Ectodermal cell (in vitro differentiated cells): ENCODE results near the gene RPS3A.

ENCODE experiments used
- H3K27ac ChIP-seq: 2 replicates; pipeline ENCODE4 v1.7.0; 2013; ENCODE audit warnings: mild to moderate bottlenecking, low read depth, low read length; ENCODE audit not compliant: insufficient read depth, poor library complexity, severe bottlenecking
- H3K27me3 ChIP-seq: 2 replicates; pipeline ENCODE4 v1.7.0; 2013; ENCODE audit warnings: mild to moderate bottlenecking, low read length; ENCODE audit not compliant: insufficient read depth, control insufficient read depth, poor library complexity, severe bottlenecking
- H3K36me3 ChIP-seq: one replicate; pipeline ENCODE4 v1.7.0; 2013; ENCODE audit warnings: low read length; ENCODE audit not compliant: control insufficient read depth, insufficient read depth
- H3K4me1 ChIP-seq: one replicate; pipeline ENCODE4 v1.7.0; 2013; ENCODE audit warnings: low read length; ENCODE audit not compliant: control insufficient read depth, insufficient read depth
- H3K4me3 ChIP-seq: 2 replicates; pipeline ENCODE4 v1.7.0; 2013; ENCODE audit warnings: low read depth, low read length, control low read depth; ENCODE audit not compliant: insufficient read depth
- H3K9me3 ChIP-seq: 2 replicates; pipeline ENCODE4 v1.7.0; 2013; ENCODE audit warnings: mild to moderate bottlenecking, low read length, moderate library complexity; ENCODE audit not compliant: control insufficient read depth
- WGBS, 2 experiments: methylation state at CpG; one replicate each; pipeline ENCODE4 v1.1.7; 2013; ENCODE audit warnings: missing lambda C conversion rate in 2 of 2; 5-methylcytosine and 5-hydroxymethylcytosine counted together

Gene RPS3A

DNA sequence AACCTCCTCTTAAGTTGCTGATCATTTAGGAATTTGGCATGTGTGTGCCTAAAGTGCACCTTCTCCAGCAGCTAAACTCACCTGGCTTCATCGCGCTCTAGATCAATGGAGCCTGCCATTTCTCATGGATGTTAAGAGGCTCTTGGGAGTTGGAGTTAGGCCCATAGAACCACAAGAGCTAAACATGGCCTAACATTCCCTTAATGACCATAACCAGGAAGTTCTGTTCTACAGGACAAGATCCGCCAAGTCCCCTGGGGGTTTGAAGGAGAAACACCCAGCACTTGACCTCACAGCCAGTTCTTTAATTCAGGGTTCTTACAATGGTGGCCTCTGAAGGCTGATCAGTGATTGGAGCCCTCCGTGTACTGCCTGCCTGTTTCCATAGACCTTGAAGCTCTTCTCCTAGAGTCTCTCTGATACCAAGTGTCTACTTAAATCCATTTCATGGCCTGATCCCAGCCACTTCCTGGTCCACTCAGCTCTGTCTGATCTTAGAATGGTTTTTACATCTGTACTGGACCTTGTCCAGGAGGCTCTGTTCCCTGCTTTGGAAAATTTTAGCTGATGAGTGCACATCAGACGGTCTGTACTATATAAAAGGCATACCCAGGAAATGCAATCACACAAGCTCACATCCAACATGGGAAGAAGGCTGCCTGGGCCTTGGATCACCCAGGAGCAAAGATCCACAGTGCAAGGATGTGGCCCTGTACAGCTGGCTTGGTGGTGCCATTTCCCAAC lies 45.1 kb downstream of the RPS3A start:
- Histone ChIP-seq H3K9me3 (no peaks in the 10 kb centered on the region), H3K27ac (no peak overlapping the region), H3K36me3 (no peaks in the 10 kb centered on the region), H3K4me1 (no peaks in the 10 kb centered on the region), H3K27me3 (no peaks in the 10 kb centered on the region), H3K4me3 (no peak overlapping the region)
- WGBS, 2 experiments = 96 to 97% methylated on average over 5 of the region's 5 CpGs

- H3K4me1 ChIP-seq = no peaks in the 10 kb centered on the region
- no peak overlapping the region for H3K27ac ChIP-seq
- H3K27me3 ChIP-seq = no peaks in the 10 kb centered on the region
- no peaks in the 10 kb centered on the region for H3K36me3 ChIP-seq
- H3K4me3 ChIP-seq = no peak overlapping the region
- no peaks in the 10 kb centered on the region for H3K9me3 ChIP-seq
- WGBS, 2 experiments = 96 to 97% methylated on average over 3 of the region's 3 CpGs
Observed at GRCh38 chr4:151147000-151147399, 47.6 kb downstream of the RPS3A start.

- H3K4me1 ChIP-seq = no peaks in the 10 kb centered on the region
- no peaks in the 10 kb centered on the region for H3K36me3 ChIP-seq
- H3K9me3 ChIP-seq = no peaks in the 10 kb centered on the region
- no peak overlapping the region for H3K4me3 ChIP-seq
- H3K27ac ChIP-seq = no peak overlapping the region
- WGBS, 2 experiments = 94 to 95% methylated on average over 3 of the region's 4 CpGs
- no peaks in the 10 kb centered on the region for H3K27me3 ChIP-seq
Observed at GRCh38 chr4:151148261-151148660, 48.8 kb downstream of the RPS3A start.

- Histone ChIP-seq H3K27ac (no peak overlapping the region), H3K36me3 (no peaks in the 10 kb centered on the region), H3K27me3 (no peaks in the 10 kb centered on the region), H3K9me3 (no peaks in the 10 kb centered on the region), H3K4me1 (no peaks in the 10 kb centered on the region), H3K4me3 (no peak overlapping the region)
- 93 to 96% methylated on average over 9 of the region's 9 CpGs for WGBS, 2 experiments
Observed at GRCh38 chr4:151150821-151151580, 51.6 kb downstream of the RPS3A start.

DNA sequence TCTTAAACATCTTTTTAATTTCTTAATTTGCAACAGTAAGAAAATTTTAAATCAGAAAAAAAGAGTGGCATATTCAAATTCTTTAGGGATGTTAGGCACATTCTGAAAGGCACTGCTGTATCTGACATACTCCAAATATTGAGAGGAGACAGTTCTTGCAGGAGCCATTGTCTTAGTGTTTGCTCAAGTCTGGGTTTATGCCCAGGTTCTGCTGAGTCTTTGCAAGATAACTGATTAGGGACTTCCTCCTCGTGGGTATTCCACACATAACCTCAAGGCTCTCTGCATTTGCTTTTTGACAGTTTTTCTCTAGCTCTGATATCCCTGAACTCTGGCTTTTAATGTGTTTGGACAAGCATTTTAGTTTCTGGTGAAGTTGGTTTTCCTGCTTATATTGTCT lies 52.6 kb downstream of the RPS3A start:
- 91 to 92% methylated on average over 1 of the region's 1 CpG for WGBS, 2 experiments

GRCh38 chr4:151153585-151153984 lies 54.2 kb downstream of the RPS3A start:
- Histone ChIP-seq H3K27ac (no peak overlapping the region), H3K36me3 (no peaks in the 10 kb centered on the region), H3K4me1 (no peaks in the 10 kb centered on the region), H3K4me3 (no peak overlapping the region), H3K9me3 (no peaks in the 10 kb centered on the region), H3K27me3 (no peaks in the 10 kb centered on the region)
- WGBS, 2 experiments = 92 to 96% methylated on average over 2 of the region's 2 CpGs

More for the DNA sequence above, 52.6 kb downstream of the RPS3A start:
- H3K27ac ChIP-seq = no peak overlapping the region
- H3K4me1 ChIP-seq = no peaks in the 10 kb centered on the region
- no peaks in the 10 kb centered on the region for H3K27me3 ChIP-seq
- no peaks in the 10 kb centered on the region for H3K9me3 ChIP-seq
- no peaks in the 10 kb centered on the region for H3K36me3 ChIP-seq
- no peak overlapping the region for H3K4me3 ChIP-seq
